Calu3 (cell line): ENCODE measurements around the gene LCMT2. TPM values are rescaled to one million over a fixed set of nuclear protein-coding genes. Genes with fewer than 3 reads are reported as not detected.

Experiments
- Bru-seq: library from RNA; stranded (reverse); fragments of 400-500 nt; gene quantifications from one replicate; lab custom pipeline; 2021; lab: Mats Ljungman, UMichigan
- BruChase-seq, 2 experiments: library from RNA; stranded (reverse); fragments of 400-500 nt; gene quantifications; one replicate each; lab custom pipeline; 2021; lab: Mats Ljungman, UMichigan
- BruUV-seq: library from RNA; stranded (reverse); fragments of 400-500 nt; replicated peaks from 2 replicates; lab custom pipeline; 2021; lab: Mats Ljungman, UMichigan
- CTCF ChIA-PET: fragments of 300-600 bp; sonication (Branson Sonifier 250); formaldehyde crosslinking; loops from one replicate; lab custom pipeline; 2022; ENCODE audit warnings: antibody characterized with exemption; lab: Charles Lee
- DNase-seq: peaks from one replicate; pipeline ENCODE4 v3.0.0; 2022
- H3K27ac Mint-ChIP-seq: one replicate; pipeline ENCODE4 v1.8.0; 2022; ENCODE audit warnings: mixed read lengths; ENCODE audit not compliant: unreplicated experiment
- H3K27me3 Mint-ChIP-seq: one replicate; pipeline ENCODE4 v1.8.0; 2022; ENCODE audit warnings: mixed read lengths; ENCODE audit not compliant: unreplicated experiment
- H3K36me3 Mint-ChIP-seq: one replicate; pipeline ENCODE4 v1.8.0; 2022; ENCODE audit warnings: mild to moderate bottlenecking, moderate library complexity, mixed read lengths; ENCODE audit not compliant: insufficient read depth, unreplicated experiment
- H3K4me1 Mint-ChIP-seq: one replicate; pipeline ENCODE4 v1.8.0; 2022; ENCODE audit warnings: mild to moderate bottlenecking, low read depth, mixed read lengths; ENCODE audit not compliant: unreplicated experiment
- H3K4me3 Mint-ChIP-seq: one replicate; pipeline ENCODE4 v1.8.0; 2022; ENCODE audit warnings: mild to moderate bottlenecking, low read depth, moderate library complexity, mixed read lengths; ENCODE audit not compliant: unreplicated experiment
- H3K9me3 Mint-ChIP-seq: one replicate; pipeline ENCODE4 v1.8.0; 2022; ENCODE audit warnings: low read depth, mixed read lengths; ENCODE audit not compliant: unreplicated experiment
- CTCF ChIP-seq: fragments of 200-600 bp; IDR thresholded peaks from one replicate; pipeline ENCODE4 v1.8.0; 2022; ENCODE audit warnings: antibody characterized with exemption; ENCODE audit not compliant: unreplicated experiment
- intact Hi-C: fragments of 100-400 bp; cut with micrococcal nuclease; formaldehyde crosslinking; loops from one replicate; pipeline ENCODE4 v1.10.0; 2022; ENCODE audit not compliant: unreplicated experiment
- long read RNA-seq: library from polyadenylated mRNA; stranded (forward); transcript quantifications from one replicate; pipeline ENCODE4 v2.0.0, GENCODE V29; 2022
- total RNA-seq: library from RNA; stranded (reverse); gene quantifications from 2 replicates; pipeline ENCODE4 v1.2.3, GENCODE V29; 2022

LCMT2 gene
- total RNA-seq (4.3 and 5.1 TPM in 2 replicates), Bru-seq, nascent RNA (percentile 49 among the genes with signal in this experiment), BruChase-seq, experiment 1, labeled RNA remaining after a 6-hour chase (percentile 29 among the genes with signal in this experiment), BruChase-seq, experiment 2, labeled RNA remaining after a 2-hour chase (percentile 50 among the genes with signal in this experiment)
- long read RNA-seq, full-length matches to known transcripts = 5 of 5 reads
- long read RNA-seq, partial matches to known transcripts = 0 of 5 reads
- long read RNA-seq, other reads (novel, unspliced or antisense) = 0 of 5 reads

- Mint-ChIP-seq H3K27ac (no peak within 1 kb of the TSS), H3K4me1 (no peaks in the 10 kb centered on the region), H3K36me3 (peaks cover 19% of the 10 kb centered on the region), H3K27me3 (no peaks in the 10 kb centered on the region), H3K4me3 (peak within 1 kb of the TSS; percentile 75), H3K9me3 (no peaks in the 10 kb centered on the region)
- no peak for TF ChIP-seq CTCF
- DNase-seq = peak; percentile 75
- intact Hi-C loops = no loop called here
- CTCF ChIA-PET = no interaction called here
- BruUV-seq = no TSS peak
Observed at GRCh38 chr15:43329960-43330779, at the start of gene LCMT2. Gene LCMT2 (minus strand): TSS chr15:43330573. CDS start chr15:43330489, 84 bp downstream.

- H3K27me3 Mint-ChIP-seq = no peaks in the 10 kb centered on the region
- CTCF ChIA-PET = no interaction called here
Observed at GRCh38 chr15:43378601-43379000, 48.2 kb upstream of the LCMT2 start.

GRCh38 chr15:43376017-43376705, 45.8 kb upstream of the LCMT2 start:
- intact Hi-C loops = no loop called here
- TF ChIP-seq CTCF = peak; percentile 20
- CTCF ChIA-PET = interaction anchor here (0.7 to 1.0 kb wide), 2 partner anchors 16 to 47 kb away, joined by 3 read pairs; no protein-coding TSS in a partner anchor
- DNase-seq = peak; percentile 8
- Mint-ChIP-seq H3K27ac (no peak overlapping the region), H3K4me3 (no peak overlapping the region), H3K27me3 (no peaks in the 10 kb centered on the region), H3K9me3 (no peaks in the 10 kb centered on the region), H3K4me1 (peaks cover 9% of the 10 kb centered on the region), H3K36me3 (peaks cover 11% of the 10 kb centered on the region)
- BruUV-seq = no TSS peak

More at GRCh38 chr15:43378601-43379000, 48.2 kb upstream of the LCMT2 start:
- intact Hi-C loops = no loop called here
- TF ChIP-seq CTCF = no peak
- DNase-seq = no peak
- Mint-ChIP-seq H3K36me3 (peaks cover 9% of the 10 kb centered on the region), H3K27ac (no peak overlapping the region), H3K4me1 (no peaks in the 10 kb centered on the region), H3K4me3 (no peak overlapping the region), H3K9me3 (no peaks in the 10 kb centered on the region)
- no TSS peak for BruUV-seq
